NCI-H524 (cell line): ENCODE data around the gene ANGPTL2.
"Not testable (repeated sequence)": the region's sequence is repeated elsewhere in the genome, so short reads cannot be mapped to it uniquely, and the experiment has no call there.

Experiments used
- DNase-seq, 2 experiments: peaks; one replicate each; lab custom pipeline; 2025; lab: John Stamatoyannopoulos, UW

ANGPTL2 gene

DNA sequence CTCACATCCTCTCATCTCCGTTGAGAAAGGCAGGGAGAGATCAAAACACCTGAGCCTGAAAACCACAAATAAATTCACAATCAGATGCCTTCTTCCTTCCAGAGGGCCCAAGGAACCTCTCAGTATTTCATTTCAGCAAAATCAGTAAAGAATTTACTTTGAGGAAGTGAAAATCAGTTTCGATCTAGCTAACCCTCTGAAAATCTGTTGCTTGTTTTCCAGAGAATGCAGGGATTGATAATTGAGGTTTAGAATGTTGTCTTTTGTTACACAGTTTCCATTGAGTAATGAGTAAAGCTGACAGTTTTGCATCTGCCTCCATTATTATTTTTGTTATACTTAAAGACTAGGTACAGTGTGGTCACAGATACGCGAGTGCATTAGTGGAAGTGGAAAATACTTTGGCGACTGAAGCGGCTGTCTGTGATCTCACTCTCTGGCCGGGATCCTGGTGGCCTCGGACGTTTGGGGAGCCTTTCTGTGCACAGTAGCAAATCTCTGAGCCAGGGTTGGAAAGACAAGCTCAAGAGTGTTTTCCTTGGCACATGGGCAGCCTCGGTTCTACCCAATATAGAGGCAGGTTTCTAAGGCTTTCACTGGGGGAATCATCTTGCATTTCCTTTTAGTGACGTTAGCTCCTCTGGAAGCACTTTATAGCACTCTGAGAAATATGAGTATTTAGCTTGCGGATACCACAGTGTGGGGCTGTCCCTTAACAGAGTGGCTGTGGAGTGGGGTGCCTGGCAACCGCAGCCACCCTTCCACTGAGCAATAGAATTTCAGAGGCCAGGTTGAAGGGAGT is 32.2 kb upstream of the ANGPTL2 start:
- DNase-seq, result no peak

DNA sequence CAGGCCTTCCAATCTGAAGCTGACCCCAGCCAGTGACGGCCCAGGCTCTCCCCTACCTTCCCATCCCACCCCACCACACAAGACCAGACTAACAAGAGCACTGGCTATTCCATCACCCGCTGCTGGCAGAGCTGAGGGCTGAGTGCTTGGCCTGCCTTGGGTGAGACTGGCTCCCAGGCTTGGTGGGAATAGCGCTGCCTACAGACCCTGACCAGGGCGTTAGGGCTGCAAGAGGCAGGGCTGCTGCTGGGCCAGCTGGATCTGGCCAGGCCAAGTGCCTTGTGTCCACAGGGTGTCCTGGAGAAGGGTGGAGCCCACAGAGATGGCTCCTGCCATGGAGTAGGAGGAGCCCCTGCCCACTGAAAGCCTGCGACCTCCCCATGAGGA is 31.6 kb upstream of the ANGPTL2 start:
- no peak for DNase-seq

DNA sequence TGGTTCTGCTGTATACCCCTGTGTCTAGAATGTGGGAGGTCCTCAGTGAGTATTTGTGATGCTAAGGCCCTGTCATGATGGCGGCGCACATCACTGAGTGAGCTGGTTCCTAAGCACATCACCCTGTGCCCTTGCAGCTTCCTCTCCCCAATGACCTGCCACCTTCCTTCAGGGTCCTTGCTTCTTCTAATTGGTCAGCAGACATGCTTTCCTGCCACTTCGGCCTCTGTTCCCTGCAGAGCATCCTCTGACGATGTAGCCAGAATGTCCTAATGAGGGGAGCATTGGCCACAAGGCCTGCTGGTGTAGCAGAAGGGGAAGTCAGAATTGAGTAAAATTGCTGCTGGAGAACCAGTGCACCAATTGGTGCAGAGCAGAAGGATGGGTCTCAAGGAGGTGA is 31.1 kb upstream of the ANGPTL2 start:
- DNase-seq, result no peak

DNA sequence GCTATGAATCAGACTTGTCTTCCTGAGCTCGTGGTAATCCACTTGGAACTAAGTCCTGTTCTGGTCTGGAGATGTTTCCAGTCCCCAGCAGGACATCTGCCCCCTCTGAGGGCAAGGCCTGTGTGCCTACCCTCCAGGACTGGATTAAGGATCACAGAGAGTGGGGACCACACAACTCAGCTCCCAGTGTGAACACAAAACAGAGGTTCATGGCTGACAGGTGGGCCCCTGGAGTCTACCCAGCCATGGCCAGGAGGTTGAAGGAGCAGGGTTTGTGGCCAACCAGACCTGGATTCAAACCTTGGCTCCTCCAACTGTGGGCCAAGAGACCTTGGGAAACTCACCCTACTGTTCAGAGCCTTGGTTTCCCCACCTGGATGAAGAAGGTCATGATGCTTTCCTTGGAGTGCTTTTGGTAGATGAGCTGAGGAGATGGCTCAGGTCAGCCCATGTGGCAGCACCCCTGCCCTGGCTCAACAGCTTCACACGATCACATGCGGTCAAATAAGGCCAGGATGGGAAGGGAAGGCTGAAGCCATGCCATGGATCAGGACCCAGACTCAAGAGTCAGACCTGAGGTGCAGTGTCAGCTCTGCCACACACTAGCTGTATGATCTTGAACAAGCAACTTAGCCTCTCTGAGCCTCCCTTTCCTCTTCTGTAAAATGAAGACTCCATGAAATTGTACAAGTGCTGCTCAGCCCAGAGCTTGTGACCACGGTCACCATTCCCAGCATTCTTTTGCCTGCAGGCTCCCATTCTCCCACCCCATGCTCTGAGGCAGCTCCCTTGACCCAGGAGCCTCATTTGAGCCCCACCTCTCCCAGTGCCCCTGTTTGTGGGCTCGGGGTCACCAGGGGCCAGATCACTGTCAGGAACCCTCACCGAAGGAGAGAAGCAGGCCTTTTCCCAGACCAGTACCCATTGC is 27.3 kb upstream of the ANGPTL2 start:
- DNase-seq, result no peak

DNA sequence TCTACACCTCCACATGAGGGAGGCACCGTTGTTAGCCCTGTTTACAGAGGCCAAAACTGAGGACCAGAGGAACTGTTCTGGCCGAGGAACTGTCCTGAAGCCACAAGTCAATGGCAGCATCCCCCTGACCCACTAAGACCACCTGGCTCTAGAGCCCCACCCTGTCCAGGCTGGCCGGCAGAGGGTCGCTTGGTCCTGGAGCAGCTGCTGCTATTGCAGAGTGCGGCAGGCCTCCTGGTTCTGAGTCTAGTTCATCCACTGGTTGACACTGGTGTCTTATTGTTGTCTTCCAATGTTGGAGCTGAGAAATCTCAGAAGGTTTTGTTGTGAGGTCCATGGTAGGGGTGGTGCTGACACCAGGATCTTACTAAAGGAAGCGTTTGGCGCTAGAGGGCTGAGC is 26.6 kb upstream of the ANGPTL2 start:
- DNase-seq, result no peak

DNA sequence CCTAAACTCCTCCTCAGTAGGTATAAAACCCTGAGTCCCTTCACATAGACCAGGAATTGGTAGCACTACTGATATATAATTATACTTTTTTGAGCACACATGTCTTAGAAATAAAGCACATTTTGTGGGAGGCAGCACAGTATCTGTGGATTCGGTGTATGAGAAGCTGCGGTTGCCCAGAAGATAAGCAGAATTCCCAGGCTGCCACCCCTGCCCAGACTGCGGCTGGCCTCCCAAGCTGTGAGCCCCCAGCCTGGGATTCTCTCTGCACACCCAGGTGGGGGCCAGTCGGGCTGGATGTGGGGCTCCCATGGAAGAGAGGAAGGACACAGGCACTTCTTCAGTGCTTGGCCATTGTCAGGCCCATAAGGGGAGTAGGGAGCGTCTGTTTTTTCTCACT is 25.6 kb upstream of the ANGPTL2 start:
- DNase-seq, result no peak

DNA sequence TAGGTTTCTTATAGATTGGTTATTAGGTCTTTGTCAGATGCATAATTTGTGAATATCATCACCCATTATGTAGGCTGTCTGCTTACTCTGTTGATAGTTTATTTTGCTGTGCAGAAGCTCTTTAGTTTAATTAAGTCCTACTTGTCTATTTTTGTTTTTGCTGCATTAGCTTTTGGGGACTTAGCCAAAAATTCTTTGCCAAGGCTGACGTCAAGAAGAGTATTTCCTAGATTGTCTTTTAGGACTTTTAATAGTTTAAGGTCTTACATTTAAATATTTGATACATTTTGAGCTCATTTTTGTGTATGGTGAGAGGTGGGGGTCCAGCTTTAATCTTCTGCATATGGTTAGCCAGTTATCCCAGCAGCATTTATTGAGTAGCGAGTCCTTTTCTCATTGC is 24.8 kb upstream of the ANGPTL2 start:
- DNase-seq, result no peak

DNA sequence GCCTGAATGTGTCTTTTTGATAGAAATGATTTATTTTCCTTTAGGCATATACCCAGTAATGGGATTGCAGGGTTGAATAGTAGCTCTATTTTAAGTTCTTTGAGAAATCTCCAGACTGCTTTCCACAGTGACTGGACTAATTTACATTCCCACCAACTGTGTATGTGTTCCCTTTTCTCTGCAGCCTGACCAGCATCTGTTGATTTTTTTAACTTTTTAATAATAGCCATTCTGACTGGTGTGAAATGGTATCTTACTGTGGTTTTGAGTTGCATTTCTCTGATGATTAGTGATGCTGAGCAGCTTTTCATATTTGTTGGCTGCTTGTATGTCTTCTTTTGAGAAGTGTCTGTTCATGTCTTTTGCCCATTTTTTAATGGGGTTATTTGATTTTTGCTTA is 24.4 kb upstream of the ANGPTL2 start:
- DNase-seq, result not testable (repeated sequence)

DNA sequence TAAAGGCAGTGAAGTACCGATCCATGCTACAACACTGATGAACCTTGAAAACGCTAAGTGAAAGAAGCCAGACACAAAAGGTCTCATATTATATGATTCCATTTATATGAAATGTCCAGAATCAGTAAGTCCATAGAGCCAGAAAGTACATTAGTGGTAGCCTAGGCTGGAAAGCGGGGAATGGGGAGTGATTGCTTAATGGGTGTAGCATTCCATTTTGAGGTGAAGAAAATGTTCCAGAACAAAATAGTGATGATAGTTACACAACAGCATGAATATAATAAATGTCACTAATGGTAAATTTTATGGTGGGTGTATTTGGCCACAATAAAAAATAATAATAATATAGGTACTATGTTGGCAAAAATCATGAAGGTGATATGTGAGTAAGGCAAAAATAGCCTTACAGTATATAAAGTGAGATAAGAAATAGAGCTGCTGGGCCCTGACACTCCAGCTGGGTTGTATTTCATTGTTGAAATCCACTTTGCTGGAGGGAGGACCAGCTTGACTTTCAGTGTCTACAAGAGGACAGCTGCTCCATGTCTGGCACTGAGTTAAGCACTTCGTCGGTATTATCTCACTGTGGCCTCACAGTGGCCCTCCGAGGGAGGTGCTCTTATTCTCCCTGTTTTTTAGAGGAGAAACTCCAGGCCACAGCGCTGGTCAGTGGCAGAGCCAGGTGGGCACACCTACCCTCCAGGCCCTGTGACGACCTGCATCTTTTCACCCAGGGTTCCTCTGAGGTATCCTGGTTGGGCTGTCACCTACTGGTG is 22.4 kb upstream of the ANGPTL2 start:
- peak; percentile 88 to 90 for DNase-seq

DNA sequence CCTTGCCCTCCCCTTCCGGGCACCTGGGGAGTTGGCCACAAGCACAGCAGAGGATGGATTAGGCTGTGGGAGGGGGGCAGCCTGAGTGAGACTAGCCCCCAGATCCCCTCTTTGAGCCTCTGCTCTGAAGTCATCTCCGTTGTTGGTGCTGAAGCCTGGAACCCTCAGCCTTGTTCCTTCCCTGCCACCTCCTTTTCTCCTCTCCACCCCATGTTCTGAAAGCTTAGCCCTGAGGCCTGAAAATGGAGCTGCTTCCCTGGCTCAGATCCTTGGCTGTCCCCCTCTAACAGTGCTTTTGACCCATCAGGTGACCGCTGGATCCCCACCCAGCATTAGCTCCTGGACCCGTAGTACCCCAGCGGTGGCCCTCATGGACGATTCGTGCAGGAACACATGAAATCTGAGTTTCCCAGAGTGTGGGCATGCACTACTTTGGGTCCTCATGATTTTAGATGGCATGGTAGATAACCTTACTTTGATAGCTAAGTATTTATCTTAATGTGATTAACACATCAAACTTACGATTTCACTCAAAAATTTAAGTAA is 21.6 kb upstream of the ANGPTL2 start:
- DNase-seq, result no peak

DNA sequence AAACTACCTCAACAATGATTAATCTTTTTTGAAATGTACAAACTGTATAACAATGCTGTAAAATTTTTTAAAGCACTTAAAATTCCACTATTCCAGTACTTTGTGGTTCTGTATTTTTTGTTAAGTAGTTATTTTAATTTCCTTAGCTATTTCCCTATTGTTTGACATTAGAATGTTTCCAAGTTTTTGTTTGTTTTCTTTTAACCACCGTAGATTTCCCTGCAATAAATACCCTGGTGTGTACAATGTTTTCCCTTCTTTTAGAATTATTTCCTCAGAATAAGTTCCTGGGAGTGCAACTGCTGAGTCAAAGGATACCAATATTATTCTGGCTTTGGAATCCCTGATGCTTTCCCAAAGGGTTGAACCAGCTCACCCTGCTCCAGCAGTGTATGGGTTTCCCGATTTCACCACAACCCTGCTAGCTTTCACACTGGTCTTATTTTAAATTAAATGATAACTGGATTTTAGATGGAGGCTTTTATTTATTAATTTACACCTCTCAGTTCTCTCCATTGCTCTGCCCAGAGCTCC is 20.6 kb upstream of the ANGPTL2 start:
- no peak for DNase-seq

DNA sequence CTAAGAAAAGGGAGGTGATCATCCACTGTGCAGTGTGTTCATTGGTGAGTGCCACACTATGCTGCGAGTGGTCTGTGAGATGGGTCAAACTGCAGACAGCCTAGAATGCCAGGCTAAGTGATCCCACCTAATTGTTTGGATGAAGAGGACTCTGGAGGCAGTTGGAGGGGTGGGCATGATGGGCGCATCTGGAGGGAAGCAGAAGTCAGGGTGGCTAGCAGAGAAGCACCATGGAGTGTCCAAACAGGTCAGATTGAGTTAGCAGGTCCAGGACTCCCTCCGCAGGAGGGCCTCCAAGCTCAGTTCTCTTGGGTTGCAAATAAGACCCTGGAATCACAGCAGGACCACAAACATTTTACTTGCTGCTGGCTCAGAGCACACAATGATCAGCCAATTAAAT is 19.9 kb upstream of the ANGPTL2 start:
- DNase-seq, result no peak

DNA sequence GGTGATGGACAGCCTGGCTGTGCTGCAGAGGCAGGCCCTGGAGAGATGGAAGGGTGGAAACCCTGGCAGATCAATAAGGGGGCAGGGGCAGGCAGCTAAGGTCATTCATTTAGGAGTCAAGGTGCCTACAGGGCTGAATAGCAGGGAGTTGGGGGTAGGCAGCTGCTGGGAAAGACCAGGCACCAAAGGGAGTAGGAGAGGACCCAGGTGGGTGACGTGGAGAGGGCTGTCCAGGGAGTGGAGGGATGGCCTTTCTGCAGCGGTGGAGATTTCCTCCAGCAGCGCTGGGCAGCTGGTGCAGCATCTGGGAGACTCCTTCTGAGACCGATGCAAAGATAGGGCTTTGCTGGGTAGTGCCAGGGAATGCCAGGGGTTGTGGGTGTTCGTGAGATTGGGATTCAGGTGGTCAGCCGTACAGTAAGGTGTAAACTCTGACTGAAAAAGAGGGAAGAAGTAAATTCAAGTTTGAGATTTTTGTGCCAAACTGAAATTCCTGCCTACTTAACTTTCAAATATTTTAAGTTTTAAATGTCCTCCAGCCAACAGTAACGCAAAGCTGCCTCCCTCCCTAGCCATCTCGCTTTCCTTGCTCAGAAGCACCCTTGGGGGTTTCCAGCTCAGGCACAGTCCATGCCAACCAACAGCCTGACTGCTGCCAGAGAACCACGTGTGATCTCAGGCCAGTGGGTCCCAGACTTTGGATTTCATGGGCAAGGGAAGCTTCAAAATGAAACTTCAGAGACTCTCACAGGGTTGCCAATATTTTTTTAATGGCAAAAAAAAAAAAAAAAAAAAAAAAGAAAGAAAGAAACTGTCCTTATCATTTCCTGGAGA is 18.6 kb upstream of the ANGPTL2 start:
- peak in 1 of 2 experiments; percentile 13 for DNase-seq

DNA sequence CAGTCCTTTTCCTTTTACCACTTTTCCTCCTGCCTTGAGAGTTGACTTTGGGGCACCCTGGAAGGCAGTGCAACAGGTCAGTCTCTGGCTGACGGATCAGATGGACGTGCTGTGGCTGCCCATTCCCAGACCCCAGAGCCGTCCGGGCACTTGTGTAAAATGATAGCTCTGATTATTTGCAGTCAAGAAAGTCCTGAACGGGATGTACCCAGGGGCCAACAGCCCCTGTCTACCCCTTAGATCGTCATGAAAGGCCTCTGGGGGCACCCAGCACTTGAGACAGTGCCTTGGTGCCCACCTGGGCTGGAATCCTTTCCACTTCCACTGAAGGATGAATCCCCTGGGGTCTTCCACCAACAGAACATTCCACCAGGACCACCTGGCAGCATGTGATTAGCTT is 17.7 kb upstream of the ANGPTL2 start:
- no peak for DNase-seq

DNA sequence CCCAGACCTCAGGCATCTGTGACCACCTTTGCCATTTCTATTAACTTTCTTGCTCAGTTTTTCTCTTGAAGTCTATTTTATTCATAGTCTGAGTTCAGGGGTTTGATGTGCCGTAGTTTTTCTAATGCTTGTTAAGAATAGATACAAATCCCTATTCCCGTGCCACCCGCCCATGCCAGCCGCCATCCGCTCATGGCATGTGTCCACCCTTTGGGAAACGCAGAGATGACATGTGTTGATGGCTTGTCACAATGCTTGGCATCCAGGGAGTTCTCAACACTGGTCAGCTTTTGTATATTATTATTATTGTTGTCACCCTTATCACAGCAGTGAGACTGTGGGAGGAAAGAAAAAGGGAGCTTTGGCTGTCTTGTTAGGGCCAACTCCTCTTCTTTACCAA is 17.3 kb upstream of the ANGPTL2 start:
- no peak for DNase-seq

DNA sequence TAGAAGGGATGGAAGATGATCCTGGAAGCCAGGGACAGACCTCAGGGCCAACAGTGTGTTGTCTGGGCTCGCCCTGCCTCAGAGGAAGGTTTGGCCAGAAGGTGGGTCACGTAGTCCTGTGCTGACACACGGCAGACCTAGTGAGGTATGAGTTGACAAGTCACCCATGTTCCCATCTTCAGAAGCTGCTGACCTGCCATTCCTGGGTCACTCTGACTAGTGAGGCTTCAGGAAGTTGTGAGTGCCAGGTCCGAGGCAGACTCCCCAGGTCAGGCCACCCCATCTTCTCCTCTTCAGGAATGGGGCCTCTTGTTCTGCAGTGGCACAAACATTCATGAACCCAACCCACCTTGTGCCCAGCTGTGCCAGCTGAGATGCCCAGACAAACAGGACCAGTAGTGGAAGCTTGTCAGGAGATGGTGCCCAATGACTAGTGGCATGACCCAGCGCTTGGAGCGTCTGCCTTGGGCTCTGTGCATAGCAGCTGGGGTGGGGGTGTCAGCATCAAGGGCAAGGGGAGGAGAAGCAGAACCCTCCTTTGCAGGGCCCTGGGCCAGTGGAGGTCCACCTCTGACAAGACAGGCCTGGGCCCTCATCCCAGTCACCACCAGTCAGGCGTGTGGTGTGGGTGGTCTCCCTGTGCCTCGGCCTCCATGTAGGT is 16.8 kb upstream of the ANGPTL2 start:
- no peak for DNase-seq

DNA sequence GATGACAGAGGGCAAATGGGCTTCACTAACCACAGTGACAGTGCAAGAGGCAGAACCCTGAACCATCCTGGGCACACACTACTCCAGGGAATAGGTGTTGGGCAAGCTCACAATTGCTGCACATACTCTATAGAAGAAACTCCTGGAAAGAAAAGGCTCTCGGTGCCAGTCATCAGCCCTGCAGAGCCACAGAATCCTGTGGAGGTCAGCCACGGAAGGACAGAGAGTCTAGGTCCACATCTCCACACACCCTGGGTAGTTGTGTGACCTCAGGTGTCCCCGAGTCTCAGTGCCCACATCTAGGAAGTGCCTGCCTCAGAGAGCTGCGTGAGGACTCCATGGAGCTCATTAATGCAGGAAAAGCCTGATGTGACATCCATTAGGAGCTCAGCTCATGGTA is 16.0 kb upstream of the ANGPTL2 start:
- DNase-seq, result no peak

DNA sequence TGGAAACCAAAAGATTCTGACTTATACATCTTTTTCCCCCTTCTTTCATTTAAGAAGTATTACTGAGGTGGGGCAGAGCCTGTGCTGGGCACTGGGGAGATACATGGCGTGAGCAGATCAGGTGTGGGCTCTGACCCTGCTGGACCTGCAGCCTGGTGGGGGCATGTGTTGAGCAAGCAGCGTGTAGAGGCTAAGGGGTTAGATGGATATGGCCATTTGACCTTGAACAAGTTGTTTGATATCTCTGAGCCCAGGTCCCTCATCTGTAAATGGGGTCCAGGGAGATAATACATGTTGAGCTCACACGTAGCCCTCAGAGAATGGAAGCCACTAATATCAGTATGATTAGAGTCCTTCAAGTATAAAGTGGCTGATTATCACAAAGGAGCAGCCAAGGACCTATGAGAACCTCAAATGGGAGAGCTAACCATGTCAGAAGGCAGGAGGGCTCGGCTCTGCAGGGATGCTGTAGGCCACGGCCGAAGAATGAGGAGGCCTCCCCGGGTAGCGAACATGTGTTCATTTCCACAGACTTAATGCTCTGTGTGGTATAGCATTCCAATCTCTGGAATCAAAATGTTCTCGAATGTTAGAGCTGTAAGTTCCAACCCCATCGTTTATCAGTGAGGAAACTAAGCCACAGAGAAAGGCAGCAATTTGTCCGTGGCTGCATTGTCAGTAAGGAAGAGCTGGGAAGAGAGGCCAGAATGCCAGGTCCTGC is 15.4 kb upstream of the ANGPTL2 start:
- no peak for DNase-seq

DNA sequence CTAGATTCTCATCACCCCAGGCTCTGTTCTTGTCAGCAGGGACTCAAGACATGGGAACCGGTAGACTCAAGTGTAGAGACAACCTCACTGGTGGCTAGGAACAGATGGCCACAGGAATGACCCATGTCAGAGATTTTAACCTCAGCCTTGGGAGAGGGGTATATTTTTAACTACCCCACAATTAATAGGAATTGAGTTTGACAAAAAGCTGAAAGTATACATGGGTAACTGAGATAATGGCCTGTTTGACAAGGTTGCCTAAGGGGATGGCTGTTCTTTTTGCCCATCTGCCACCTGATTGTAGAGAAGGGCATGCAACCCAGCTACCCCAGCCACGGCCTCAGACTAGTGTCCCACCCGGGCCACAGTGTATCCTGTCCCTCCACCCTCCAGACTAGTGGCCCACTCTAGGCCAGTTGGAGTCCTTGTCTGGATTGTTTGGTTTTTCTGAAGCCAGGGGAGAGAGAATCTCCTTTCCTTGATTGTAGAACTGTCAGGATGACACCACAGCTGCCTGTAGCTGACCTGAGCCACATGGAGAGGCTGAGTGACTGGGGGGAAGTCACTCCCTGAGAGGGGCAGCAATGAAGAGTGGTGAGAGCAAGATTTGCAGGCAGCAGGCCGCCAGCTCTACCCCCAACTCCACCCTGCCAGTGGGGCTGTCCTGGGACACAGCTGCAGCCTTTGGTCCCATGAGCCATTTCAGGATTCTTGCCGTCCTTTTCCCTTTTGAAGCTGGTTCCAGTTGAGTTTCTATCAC is 14.6 kb upstream of the ANGPTL2 start:
- DNase-seq, result no peak
